IMR-90 (cell line): Measurements from ENCODE around the gene MAP6. TPM values are rescaled to one million over a fixed set of nuclear protein-coding genes. Genes with fewer than 3 reads are reported as not detected.

Experiments used
- ATAC-seq: fragments of 200-7000 bp; cut with Tn5 transposase; 2 replicates; pipeline ENCODE4 v1.9.1; 2020; ENCODE audit warnings: low read depth, mild to moderate bottlenecking, moderate library complexity
- BruUV-seq: library from RNA; stranded (reverse); fragments of 400-500 nt; replicated peaks from 2 replicates; lab custom pipeline; 2021; lab: Mats Ljungman, UMichigan
- CTCF ChIA-PET: fragments of 300-600 bp; formaldehyde crosslinking; extraction: SDS; loops from one replicate; lab custom pipeline; 2021; ENCODE audit warnings: antibody characterized with exemption; lab: Yijun Ruan, JAX
- POLR2A ChIA-PET: fragments of 300-600 bp; sonication (Branson Sonifier 250); formaldehyde crosslinking; loops from one replicate; lab custom pipeline; 2022; ENCODE audit warnings: antibody characterized with exemption; ENCODE audit not compliant: unreplicated experiment; lab: Charles Lee
- DNase-seq: peaks from one replicate; pipeline ENCODE4 v3.0.0; 2013
- H2AFZ ChIP-seq: replicated peaks from 2 replicates; pipeline ENCODE3; 2013; ENCODE audit warnings: low read length, mild to moderate bottlenecking; ENCODE audit not compliant: poor library complexity
- H2AK5ac ChIP-seq: 2 replicates; pipeline ENCODE4 v1.6.1; 2013; ENCODE audit warnings: low read depth, low read length, inconsistent platforms
- H2AK9ac ChIP-seq: replicated peaks from 2 replicates; pipeline ENCODE3; 2013; ENCODE audit warnings: mild to moderate bottlenecking, low read depth, low read length, moderate library complexity; ENCODE audit not compliant: poor library complexity
- H2BK120ac ChIP-seq: 2 replicates; pipeline ENCODE4 v1.6.1; 2013; ENCODE audit warnings: low read depth, low read length, inconsistent platforms
- H2BK15ac ChIP-seq: 3 replicates; pipeline ENCODE4 v1.6.1; 2013; ENCODE audit warnings: low read depth, low read length, inconsistent platforms
- H2BK20ac ChIP-seq: 2 replicates; pipeline ENCODE4 v1.6.1; 2013; ENCODE audit warnings: low read depth, mild to moderate bottlenecking, inconsistent platforms, low read length, moderate library complexity
- H2BK5ac ChIP-seq: 2 replicates; pipeline ENCODE4 v1.6.1; 2013; ENCODE audit warnings: mild to moderate bottlenecking, low read depth, low read length, inconsistent platforms; ENCODE audit not compliant: poor library complexity, severe bottlenecking
- H3K14ac ChIP-seq: replicated peaks from 2 replicates; pipeline ENCODE4 v1.6.1; 2013; ENCODE audit warnings: low read depth, low read length, inconsistent platforms
- H3K18ac ChIP-seq: 2 replicates; pipeline ENCODE4 v1.6.1; 2013; ENCODE audit warnings: low read depth, low read length, control low read depth
- H3K23ac ChIP-seq: 2 replicates; pipeline ENCODE4 v1.6.1; 2013; ENCODE audit warnings: low read depth, low read length, inconsistent platforms
- H3K27ac ChIP-seq: 2 replicates; pipeline ENCODE4 v1.5.1; 2013; ENCODE audit warnings: mild to moderate bottlenecking, control low read depth, low read length; ENCODE audit not compliant: insufficient read depth
- H3K27me3 ChIP-seq: 2 replicates; pipeline ENCODE4 v1.6.1; 2013; ENCODE audit warnings: low read length; ENCODE audit not compliant: control insufficient read depth, insufficient read depth
- H3K36me3 ChIP-seq: 2 replicates; pipeline ENCODE4 v1.6.1; 2013; ENCODE audit warnings: low read length, mixed read lengths; ENCODE audit not compliant: control insufficient read depth, insufficient read depth
- H3K4ac ChIP-seq: 2 replicates; pipeline ENCODE4 v1.6.1; 2013; ENCODE audit warnings: low read depth, low read length, inconsistent platforms
- H3K4me1 ChIP-seq: 2 replicates; pipeline ENCODE4 v1.6.1; 2013; ENCODE audit warnings: low read length, mixed read lengths; ENCODE audit not compliant: control insufficient read depth, insufficient read depth
- H3K4me2 ChIP-seq: 2 replicates; pipeline ENCODE4 v1.6.1; 2013; ENCODE audit warnings: low read depth, mild to moderate bottlenecking, control low read depth, low read length, moderate library complexity
- H3K4me3 ChIP-seq: 2 replicates; pipeline ENCODE4 v1.5.1; 2013; ENCODE audit warnings: low read depth, mild to moderate bottlenecking, control low read depth, low read length, moderate library complexity; ENCODE audit not compliant: insufficient read depth
- H3K56ac ChIP-seq: 2 replicates; pipeline ENCODE4 v1.6.1; 2013; ENCODE audit warnings: low read length, inconsistent platforms; ENCODE audit not compliant: insufficient read depth; ENCODE audit errors: extremely low read depth
- H3K79me1 ChIP-seq, 2 experiments: 2 replicates each; pipeline ENCODE4 v1.6.1; 2013; ENCODE audit warnings: low read length in 2 of 2, inconsistent platforms in 1 of 2, low read depth in 1 of 2
- H3K9ac ChIP-seq: 2 replicates; pipeline ENCODE4 v1.6.1; 2013; ENCODE audit warnings: low read depth, low read length, control low read depth
- H3K9me1 ChIP-seq: 2 replicates; pipeline ENCODE4 v1.6.1; 2013; ENCODE audit warnings: low read length, inconsistent platforms; ENCODE audit not compliant: insufficient read depth
- H3K9me3 ChIP-seq: 2 replicates; pipeline ENCODE4 v1.6.1; 2013; ENCODE audit warnings: low read length; ENCODE audit not compliant: control insufficient read depth, insufficient read depth
- H4K20me1 ChIP-seq: 2 replicates; pipeline ENCODE4 v1.6.1; 2013; ENCODE audit warnings: low read length, inconsistent platforms; ENCODE audit not compliant: insufficient read depth
- H4K5ac ChIP-seq: 2 replicates; pipeline ENCODE4 v1.6.1; 2013; ENCODE audit warnings: mild to moderate bottlenecking, low read depth, low read length, control low read depth
- H4K8ac ChIP-seq, 2 experiments: 2 replicates each; pipeline ENCODE4 v1.6.1; 2013; ENCODE audit warnings: low read depth in 2 of 2, low read length in 2 of 2, control low read depth in 1 of 2, inconsistent platforms in 1 of 2
- H4K91ac ChIP-seq: 2 replicates; pipeline ENCODE4 v1.6.1; 2013; ENCODE audit warnings: low read depth, low read length, inconsistent platforms; ENCODE audit not compliant: insufficient read depth
- FOS ChIP-seq: fragments of 150-350 bp; IDR thresholded peaks from 2 replicates; pipeline ENCODE4 v1.6.1; 2016; ENCODE audit warnings: low read depth, low read length
- MAZ ChIP-seq: IDR thresholded peaks from 2 replicates; pipeline ENCODE4 v1.6.1; 2012; ENCODE audit warnings: low read depth, mild to moderate bottlenecking, low read length, improper control_type of control experiment, moderate library complexity, borderline replicate concordance
- POLR2A ChIP-seq: IDR thresholded peaks from 2 replicates; pipeline ENCODE4 v1.6.1; 2012; ENCODE audit warnings: mild to moderate bottlenecking, low read depth, low read length
- RAD21 ChIP-seq: IDR thresholded peaks from 2 replicates; pipeline ENCODE4 v1.6.1; 2012; ENCODE audit warnings: low read length, improper control_type of control experiment
- WGBS, 2 experiments: methylation state at CpG; one replicate each; pipeline versions ENCODE4 v1.1.5 to v1.1.7; 2013; ENCODE audit warnings: missing lambda C conversion rate in 2 of 2; ENCODE audit not compliant: insufficient read length in 1 of 2; ENCODE audit errors: extremely low coverage in 2 of 2; 5-methylcytosine and 5-hydroxymethylcytosine counted together
- dilution Hi-C: fragments of 300-500 bp; cut with HindIII; formaldehyde crosslinking; loops from one replicate; pipeline ENCODE4 v1.14.3; 2018; ENCODE audit warnings: low sequenced_read_pairs; ENCODE audit not compliant: unreplicated experiment
- in situ Hi-C: fragments of 300-500 bp; cut with MboI; formaldehyde crosslinking; loops from 3 replicates; pipeline ENCODE4 v1.14.3; 2019; ENCODE audit warnings: low sequenced_read_pairs, inconsistent platforms, mixed read lengths
- intact Hi-C: fragments of 100-400 bp; cut with micrococcal nuclease; formaldehyde crosslinking; loops from 2 replicates; pipeline ENCODE4 v1.10.0; 2022
- polyA plus RNA-seq, 3 experiments: library from polyadenylated mRNA; depleted of rRNA; stranded (reverse); fragments of >200 nt; gene quantifications; 2 replicates each; pipeline ENCODE4 v1.2.3, GENCODE V29; 2012; ENCODE audit warnings: low replicate concordance in 1 of 3
- total RNA-seq: library from RNA; depleted of rRNA; stranded (reverse); fragments of >200 nt; gene quantifications from 2 replicates; pipeline ENCODE4 v1.2.3, GENCODE V29; 2012

The MAP6 gene
- total and polyA plus RNA-seq, 2 of the 4 experiments (the other 2 are of a cell fraction): 3.0 to 3.4 TPM

- H4K20me1 ChIP-seq: no peaks in the 10 kb centered on the region
- no peak overlapping the region for H3K4me3 ChIP-seq
- intact Hi-C loops (loop anchor here (5.0 kb wide), 1 partner anchor 56 kb away; no protein-coding TSS in a partner anchor), in situ Hi-C loops (no loop called here), dilution Hi-C loops (no loop called here)
- H2BK20ac ChIP-seq: 0 out of 2 replicates have a peak overlapping the region, but pooled peaks have one; percentile 38
- TF ChIP-seq MAZ: no peak
- no peak for TF ChIP-seq FOS
- TF ChIP-seq POLR2A: no peak
- TF ChIP-seq RAD21: no peak
- no peak overlapping the region for H4K5ac ChIP-seq
- H3K56ac ChIP-seq: no peak overlapping the region
- no peak for DNase-seq
- WGBS, 2 experiments: 96% methylated on average over 5 of the region's 7 CpGs; no CpG with 5 or more reads in 1 of the 2 experiments
- H2AK5ac ChIP-seq: no peak overlapping the region
- H3K4me1 ChIP-seq: peaks cover 20% of the 10 kb centered on the region
- H3K9me1 ChIP-seq: peaks cover 17% of the 10 kb centered on the region
- no peak overlapping the region for H4K8ac ChIP-seq
- no peak overlapping the region for H3K18ac ChIP-seq
- no peak overlapping the region for H3K9ac ChIP-seq
- H3K4ac ChIP-seq: no peak overlapping the region
- no peaks in the 10 kb centered on the region for H3K27me3 ChIP-seq
- H3K27ac ChIP-seq: no peak overlapping the region
- H3K14ac ChIP-seq: peak overlapping the region; percentile 58; the same call in 1 of the 2 replicates
- no peaks in the 10 kb centered on the region for H3K79me1 ChIP-seq
- H2BK120ac ChIP-seq: no peak overlapping the region
- H3K9me3 ChIP-seq: no peaks in the 10 kb centered on the region
- no peaks in the 10 kb centered on the region for H3K36me3 ChIP-seq
- BruUV-seq: no TSS peak
- POLR2A ChIA-PET: no interaction called here
- H2AK9ac ChIP-seq: no peak overlapping the region
- H2BK5ac ChIP-seq: no peak overlapping the region
- CTCF ChIA-PET: no interaction called here
- H2BK15ac ChIP-seq: no peak overlapping the region
- no peak overlapping the region for H3K4me2 ChIP-seq
- peak overlapping the region; percentile 35; the same call in 1 of the 2 replicates for H4K91ac ChIP-seq
- no peak overlapping the region for H2AFZ ChIP-seq
- no peak for ATAC-seq
- no peak overlapping the region for H3K23ac ChIP-seq
Measured at GRCh38 chr11:75601494-75601893, 67.3 kb downstream of the MAP6 start.
